Spleen (tissue), 11 donors: ENCODE measurements around the gene HNRNPDL. TPM values are rescaled to one million over a fixed set of nuclear protein-coding genes. Genes with fewer than 3 reads are reported as not detected.
"Not testable (repeated sequence)": the region's sequence is repeated elsewhere in the genome, so short reads cannot be mapped to it uniquely, and the experiment has no call there.

Experiments
- DNase-seq: peaks from one replicate; pipeline ENCODE4 v3.0.0-alpha.2; 2020
- H3K27ac ChIP-seq, 8 donors: fragments of 200-600 bp; sonication (generic) in 7 of 8; 1 replicate in 4 of 8; 2 replicates in 4 of 8; pipeline versions ENCODE4 v1.5.0 to v1.8.0; 2016 to 2021; ENCODE audit warnings: inconsistent platforms in 4 of 8, mild to moderate bottlenecking in 4 of 8, moderate library complexity in 1 of 8
- H3K27me3 ChIP-seq, 7 donors: fragments of 200-600 bp; sonication (generic) in 6 of 7; replicated peaks in 1 of 7; 1 replicate in 4 of 7; 2 replicates in 3 of 7; pipeline versions ENCODE4 v1.5.0 to v1.8.0; 2016 to 2021; ENCODE audit warnings: inconsistent platforms in 3 of 7, mild to moderate bottlenecking in 1 of 7
- H3K36me3 ChIP-seq, 6 donors: fragments of 200-600 bp; sonication (generic) in 5 of 6; 1 replicate in 4 of 6; 2 replicates in 2 of 6; pipeline versions ENCODE4 v1.5.0 to v1.8.0; 2016 to 2021; ENCODE audit warnings: inconsistent platforms in 2 of 6
- H3K4me1 ChIP-seq, 6 donors: fragments of 200-600 bp; sonication (generic) in 5 of 6; 1 replicate in 3 of 6; 2 replicates in 3 of 6; pipeline versions ENCODE4 v1.5.0 to v1.8.0; 2016 to 2021; ENCODE audit warnings: inconsistent platforms in 3 of 6
- H3K4me3 ChIP-seq, 8 donors: fragments of 200-600 bp; sonication (generic) in 7 of 8; 1 replicate in 4 of 8; 2 replicates in 4 of 8; pipeline versions ENCODE4 v1.5.0 to v1.8.0; 2016 to 2021; ENCODE audit warnings: inconsistent platforms in 4 of 8, mild to moderate bottlenecking in 4 of 8, moderate library complexity in 2 of 8
- H3K9me3 ChIP-seq, 8 donors: fragments of 200-600 bp; sonication (generic) in 7 of 8; 1 replicate in 4 of 8; 2 replicates in 4 of 8; pipeline versions ENCODE4 v1.5.0 to v1.8.0; 2016 to 2021; ENCODE audit warnings: inconsistent platforms in 4 of 8
- POLR2A ChIP-seq, 3 donors: fragments of 450-650 bp; IDR thresholded peaks; one replicate each; pipeline ENCODE4 v1.5.1; 2017; ENCODE audit warnings: antibody characterized with exemption in 3 of 3, mild to moderate bottlenecking in 1 of 3
- POLR2AphosphoS5 ChIP-seq, 3 donors: sonication (generic); formaldehyde crosslinking; IDR thresholded peaks; one replicate each; pipeline ENCODE4 v1.5.1; 2017; ENCODE audit warnings: antibody characterized with exemption in 3 of 3
- WGBS, 5 donors: extraction: QIAGEN DNeasy Blood & Tissue Kit in 3 of 5; methylation state at CpG; one replicate each; pipeline versions ENCODE4 v1.1.5 to v1.1.7; 2013 to 2018; 5-methylcytosine and 5-hydroxymethylcytosine counted together
- intact Hi-C: fragments of 100-400 bp; cut with DNase I; formaldehyde crosslinking; loops from one replicate; pipeline ENCODE4 v1.15.0; 2023; ENCODE audit warnings: low total_unique reads
- polyA plus RNA-seq, 3 donors: library from polyadenylated mRNA; stranded (reverse); fragments of 200-250 nt; gene quantifications; one replicate each; pipeline ENCODE4 v1.2.1, GENCODE V29; 2013
- total RNA-seq, 7 donors: library from RNA; depleted of rRNA in 3 of 7; stranded (reverse); fragments of >200 nt in 3 of 7; fragmentation: NEBNext Ultra II Directional in 4 of 7; extraction: Animal tissue kit (Norgen Biotek cat#: 25700) in 4 of 7; gene quantifications; one replicate each; pipeline versions ENCODE4 v1.1.0 to v1.2.1, GENCODE V29; 2016 to 2021
- TF ChIP-seq, protein P1 (sequence below), 11 experiments: fragments of 200-600 bp in 7 of 11; fragments of 450-650 bp in 4 of 11; sonication (generic) in 4 of 11; IDR thresholded peaks in 8 of 11; conservative IDR thresholded peaks in 3 of 11; 1 replicate in 7 of 11; 2 replicates in 4 of 11; pipeline versions ENCODE4 v1.4.0 to v1.8.0; 2016 to 2021; ENCODE audit warnings: antibody characterized with exemption in 11 of 11, inconsistent platforms in 4 of 11, mild to moderate bottlenecking in 1 of 11
- donor health status: healthy with polysubstance abuse.
- donor health status: DM: no; HTN: no; CAD: no; lungs with moderate emphysema.
- donor health status: DM: no; HTN: no; CAD: no.
- donor health status: Bipolar disorder and iron deficiency.
- donor health status: healthy.
- donor health status: DM: no; HTN: no; CAD: no.
- donor health status: DM: yes; HTN: yes; CAD: no.

HNRNPDL gene
- total and polyA plus RNA-seq, 10 donors, result 164 to 229 (median 208) TPM

DNA sequence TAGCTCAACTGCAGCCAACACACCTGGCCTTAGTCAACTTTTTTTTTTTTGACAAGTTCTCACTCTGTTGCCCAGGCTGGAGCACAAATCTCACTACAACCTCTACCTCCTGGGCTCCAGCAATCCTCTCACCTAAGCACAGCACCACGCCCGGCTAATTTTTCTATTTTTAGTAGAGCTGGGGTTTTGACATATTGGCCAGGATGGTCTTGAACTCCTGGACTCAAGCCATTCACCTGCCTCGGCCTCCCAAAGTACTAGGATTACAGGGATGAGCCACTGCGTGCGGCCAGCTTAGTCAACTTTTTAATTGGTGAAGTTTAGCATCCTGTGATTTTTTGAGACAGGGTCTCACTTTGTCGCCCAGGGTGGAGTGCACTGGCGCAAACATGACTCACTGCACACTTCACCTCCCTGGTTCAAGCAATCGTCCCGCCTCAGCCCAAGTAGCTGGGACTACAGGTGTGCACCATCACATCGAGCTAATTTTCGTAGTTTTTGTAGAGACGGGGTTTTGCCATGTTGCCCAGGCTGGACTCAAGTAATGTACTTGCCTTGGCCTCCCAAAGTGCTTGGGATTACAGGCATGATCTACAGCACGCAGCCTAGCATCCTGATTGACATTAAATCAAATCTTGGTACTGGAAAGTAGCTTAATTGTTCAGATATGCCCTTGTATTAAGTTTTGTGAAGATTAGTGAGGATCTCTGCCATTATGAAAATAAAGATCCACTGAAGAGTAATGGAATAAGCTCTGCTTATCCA is 8.3 kb downstream of the HNRNPDL start:
- TF ChIP-seq POLR2A (IDR thresholded peaks at IDR 0.05) (no peak), POLR2AphosphoS5 (IDR thresholded peaks at IDR 0.05) (peak in 2 of 3 donors; percentile 46 to 67)
- TF ChIP-seq, protein P1, sequence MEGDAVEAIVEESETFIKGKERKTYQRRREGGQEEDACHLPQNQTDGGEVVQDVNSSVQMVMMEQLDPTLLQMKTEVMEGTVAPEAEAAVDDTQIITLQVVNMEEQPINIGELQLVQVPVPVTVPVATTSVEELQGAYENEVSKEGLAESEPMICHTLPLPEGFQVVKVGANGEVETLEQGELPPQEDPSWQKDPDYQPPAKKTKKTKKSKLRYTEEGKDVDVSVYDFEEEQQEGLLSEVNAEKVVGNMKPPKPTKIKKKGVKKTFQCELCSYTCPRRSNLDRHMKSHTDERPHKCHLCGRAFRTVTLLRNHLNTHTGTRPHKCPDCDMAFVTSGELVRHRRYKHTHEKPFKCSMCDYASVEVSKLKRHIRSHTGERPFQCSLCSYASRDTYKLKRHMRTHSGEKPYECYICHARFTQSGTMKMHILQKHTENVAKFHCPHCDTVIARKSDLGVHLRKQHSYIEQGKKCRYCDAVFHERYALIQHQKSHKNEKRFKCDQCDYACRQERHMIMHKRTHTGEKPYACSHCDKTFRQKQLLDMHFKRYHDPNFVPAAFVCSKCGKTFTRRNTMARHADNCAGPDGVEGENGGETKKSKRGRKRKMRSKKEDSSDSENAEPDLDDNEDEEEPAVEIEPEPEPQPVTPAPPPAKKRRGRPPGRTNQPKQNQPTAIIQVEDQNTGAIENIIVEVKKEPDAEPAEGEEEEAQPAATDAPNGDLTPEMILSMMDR (IDR thresholded peaks at IDR 0.05 in 8 of 11, conservative IDR thresholded peaks at IDR 0.05 in 3 of 11), result no peak
- no peak overlapping the region for H3K4me3 ChIP-seq
- no peaks in the 10 kb centered on the region for H3K9me3 ChIP-seq
- H3K36me3 ChIP-seq, result peaks cover 0 to 53% (median 45%) of the 10 kb centered on the region in 6 donors
- H3K4me1 ChIP-seq, result peaks cover 9 to 25% (median 17%) of the 10 kb centered on the region in 6 donors
- intact Hi-C loops, result no loop called here
- H3K27ac ChIP-seq, result no peak overlapping the region
- no peak for DNase-seq
- H3K27me3 ChIP-seq, result no peaks in the 10 kb centered on the region
- WGBS, 5 donors, result 89 to 92% (median 91%) methylated on average over 13 of the region's 13 CpGs

- Histone ChIP-seq H3K27ac (no peak overlapping the region), H3K36me3 (peaks cover 0 to 27% (median 20%) of the 10 kb centered on the region in 6 donors), H3K27me3 (no peaks in the 10 kb centered on the region), H3K4me3 (no peak overlapping the region), H3K4me1 (peaks cover 0 to 4% (median 0%) of the 10 kb centered on the region in 6 donors), H3K9me3 (no peaks in the 10 kb centered on the region)
- DNase-seq, result no peak
- 75 to 85% (median 80%) methylated on average over 3 of the region's 3 CpGs for WGBS, 5 donors
- intact Hi-C loops, result no loop called here
- TF ChIP-seq POLR2AphosphoS5 (IDR thresholded peaks at IDR 0.05) (no peak), POLR2A (IDR thresholded peaks at IDR 0.05) (no peak)
- TF ChIP-seq, protein P1 (IDR thresholded peaks at IDR 0.05 in 8 of 11, conservative IDR thresholded peaks at IDR 0.05 in 3 of 11), result no peak
These were observed 10.8 kb downstream of the HNRNPDL start for GRCh38 chr4:82419451-82419850.

DNA sequence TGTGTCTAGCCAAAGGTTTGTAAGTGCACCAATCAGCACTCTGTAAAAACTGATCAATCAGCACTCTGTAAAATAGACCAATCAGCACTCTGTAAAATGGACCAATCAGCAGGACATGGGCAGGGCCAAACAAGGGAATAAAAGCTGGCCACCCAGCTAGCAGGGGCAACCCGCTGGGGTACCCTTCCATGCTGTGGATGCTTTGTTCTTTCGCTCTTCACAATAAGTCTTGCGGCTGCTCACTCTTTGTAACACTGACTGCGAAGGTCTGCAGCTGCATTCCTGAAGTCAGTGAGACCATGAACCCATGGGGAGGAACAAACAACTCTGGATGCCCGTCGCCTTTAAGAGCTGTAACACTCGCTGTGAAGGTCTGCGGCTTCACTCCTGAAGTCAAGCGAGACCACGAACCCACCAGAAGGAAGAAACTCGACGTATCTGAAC is 14.3 kb downstream of the HNRNPDL start:
- no peak overlapping the region for H3K4me3 ChIP-seq
- peaks cover 0 to 4% (median 0%) of the 10 kb centered on the region in 6 donors for H3K4me1 ChIP-seq
- TF ChIP-seq, protein P1 (IDR thresholded peaks at IDR 0.05 in 8 of 11, conservative IDR thresholded peaks at IDR 0.05 in 3 of 11), result no peak
- no peak for TF ChIP-seq POLR2A (IDR thresholded peaks at IDR 0.05)
- WGBS, 5 donors, result 56 to 78% (median 65%) methylated on average over 12 of the region's 12 CpGs
- H3K27ac ChIP-seq, result no peak overlapping the region
- no peak for DNase-seq
- no peaks in the 10 kb centered on the region for H3K9me3 ChIP-seq
- H3K36me3 ChIP-seq, result no peaks in the 10 kb centered on the region
- no peaks in the 10 kb centered on the region for H3K27me3 ChIP-seq
- intact Hi-C loops, result no loop called here

DNA sequence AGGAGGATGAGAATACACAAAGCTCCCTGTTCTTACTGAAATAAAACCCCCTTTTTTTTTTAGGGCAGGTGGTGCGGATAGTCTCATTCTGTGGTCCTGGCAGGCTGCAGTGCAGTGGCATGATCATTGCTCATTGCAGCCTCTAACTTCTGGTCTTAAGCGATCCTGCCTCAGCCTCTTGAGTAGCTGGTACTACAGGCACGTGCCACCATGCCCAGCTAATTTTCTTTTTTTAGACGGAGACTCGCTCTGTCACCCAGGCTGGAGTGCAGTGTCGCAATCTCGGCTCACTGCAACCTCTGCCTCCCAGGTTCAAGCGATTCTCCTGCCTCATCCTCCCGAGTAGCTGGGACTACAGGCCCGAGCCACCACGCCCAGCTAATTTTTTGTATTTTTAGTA is 15.2 kb downstream of the HNRNPDL start:
- intact Hi-C loops, H3K27ac ChIP-seq: not testable (repeated sequence)

More for the DNA sequence above, 15.2 kb downstream of the HNRNPDL start:
- 90 to 96% (median 92%) methylated on average over 11 of the region's 11 CpGs for WGBS, 5 donors
- not testable (repeated sequence) for H3K9me3 ChIP-seq, H3K36me3 ChIP-seq, H3K4me3 ChIP-seq, H3K4me1 ChIP-seq, H3K27me3 ChIP-seq, DNase-seq
